ENCODE measurements around the gene IPO4.
"Not testable (repeated sequence)": the region's sequence is repeated elsewhere in the genome, so short reads cannot be mapped to it uniquely, and the experiment has no call there.

Gene IPO4, protein sequence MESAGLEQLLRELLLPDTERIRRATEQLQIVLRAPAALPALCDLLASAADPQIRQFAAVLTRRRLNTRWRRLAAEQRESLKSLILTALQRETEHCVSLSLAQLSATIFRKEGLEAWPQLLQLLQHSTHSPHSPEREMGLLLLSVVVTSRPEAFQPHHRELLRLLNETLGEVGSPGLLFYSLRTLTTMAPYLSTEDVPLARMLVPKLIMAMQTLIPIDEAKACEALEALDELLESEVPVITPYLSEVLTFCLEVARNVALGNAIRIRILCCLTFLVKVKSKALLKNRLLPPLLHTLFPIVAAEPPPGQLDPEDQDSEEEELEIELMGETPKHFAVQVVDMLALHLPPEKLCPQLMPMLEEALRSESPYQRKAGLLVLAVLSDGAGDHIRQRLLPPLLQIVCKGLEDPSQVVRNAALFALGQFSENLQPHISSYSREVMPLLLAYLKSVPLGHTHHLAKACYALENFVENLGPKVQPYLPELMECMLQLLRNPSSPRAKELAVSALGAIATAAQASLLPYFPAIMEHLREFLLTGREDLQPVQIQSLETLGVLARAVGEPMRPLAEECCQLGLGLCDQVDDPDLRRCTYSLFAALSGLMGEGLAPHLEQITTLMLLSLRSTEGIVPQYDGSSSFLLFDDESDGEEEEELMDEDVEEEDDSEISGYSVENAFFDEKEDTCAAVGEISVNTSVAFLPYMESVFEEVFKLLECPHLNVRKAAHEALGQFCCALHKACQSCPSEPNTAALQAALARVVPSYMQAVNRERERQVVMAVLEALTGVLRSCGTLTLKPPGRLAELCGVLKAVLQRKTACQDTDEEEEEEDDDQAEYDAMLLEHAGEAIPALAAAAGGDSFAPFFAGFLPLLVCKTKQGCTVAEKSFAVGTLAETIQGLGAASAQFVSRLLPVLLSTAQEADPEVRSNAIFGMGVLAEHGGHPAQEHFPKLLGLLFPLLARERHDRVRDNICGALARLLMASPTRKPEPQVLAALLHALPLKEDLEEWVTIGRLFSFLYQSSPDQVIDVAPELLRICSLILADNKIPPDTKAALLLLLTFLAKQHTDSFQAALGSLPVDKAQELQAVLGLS

DNA sequence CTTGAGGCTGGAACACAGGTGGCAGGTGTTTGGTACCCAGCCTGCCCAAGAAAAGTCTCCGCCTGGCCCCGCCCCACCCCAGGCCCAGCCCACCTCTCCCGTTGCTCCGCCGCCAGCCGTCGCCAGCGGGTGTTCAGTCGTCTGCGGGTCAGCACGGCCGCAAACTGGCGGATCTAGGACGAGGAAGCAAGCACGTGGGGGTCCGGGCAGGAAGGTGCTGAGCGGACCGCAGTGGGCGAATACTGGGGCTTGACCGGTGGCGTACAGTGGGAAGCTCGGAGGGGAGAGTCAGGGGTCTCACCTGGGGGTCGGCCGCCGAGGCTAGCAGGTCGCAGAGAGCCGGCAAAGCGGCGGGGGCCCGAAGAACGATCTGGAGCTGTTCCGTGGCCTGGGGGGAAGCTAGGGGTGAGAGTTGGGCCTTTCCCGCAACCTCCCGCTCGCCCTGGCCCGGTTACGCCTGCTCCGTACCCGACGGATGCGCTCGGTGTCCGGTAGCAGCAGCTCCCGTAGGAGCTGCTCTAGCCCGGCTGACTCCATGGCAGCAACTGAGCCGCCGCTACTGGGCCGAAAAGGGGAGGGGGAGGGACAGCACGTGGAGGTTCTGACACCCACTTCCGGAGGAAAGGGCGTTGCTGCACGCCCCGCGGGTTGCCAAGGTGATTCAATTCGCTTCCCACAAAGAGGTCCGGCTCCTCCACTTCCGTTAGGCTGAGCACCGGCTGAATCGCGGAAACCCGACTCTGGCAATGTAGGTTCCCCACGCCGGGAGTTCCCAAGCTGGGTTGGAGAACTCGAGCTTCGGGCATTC is at the start of gene IPO4:
TSS of gene IPO4 (minus strand) at position 566 of the 808 bp plus-strand sequence. CDS start at position 537, 29 bp downstream.
- peak; percentile 97 for DNase-seq

DNA sequence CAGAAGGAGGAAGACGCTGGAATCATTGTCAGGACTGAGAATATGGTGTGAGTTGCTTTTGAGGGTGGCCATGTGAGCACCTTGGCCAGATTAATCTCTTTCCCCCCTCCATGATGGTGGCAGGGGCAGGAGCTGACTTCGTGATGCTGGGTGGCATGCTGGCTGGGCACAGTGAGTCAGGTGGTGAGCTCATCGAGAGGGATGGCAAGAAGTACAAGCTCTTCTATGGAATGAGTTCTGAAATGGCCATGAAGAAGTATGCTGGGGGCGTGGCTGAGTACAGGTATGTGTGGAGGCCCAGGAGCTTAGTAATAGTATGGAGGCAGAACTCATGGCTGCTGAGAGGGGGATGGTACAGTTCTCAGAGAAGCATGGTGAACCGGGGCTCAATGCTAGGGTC is 49.5 kb upstream of the IPO4 start:
- DNase-seq, result no peak

DNA sequence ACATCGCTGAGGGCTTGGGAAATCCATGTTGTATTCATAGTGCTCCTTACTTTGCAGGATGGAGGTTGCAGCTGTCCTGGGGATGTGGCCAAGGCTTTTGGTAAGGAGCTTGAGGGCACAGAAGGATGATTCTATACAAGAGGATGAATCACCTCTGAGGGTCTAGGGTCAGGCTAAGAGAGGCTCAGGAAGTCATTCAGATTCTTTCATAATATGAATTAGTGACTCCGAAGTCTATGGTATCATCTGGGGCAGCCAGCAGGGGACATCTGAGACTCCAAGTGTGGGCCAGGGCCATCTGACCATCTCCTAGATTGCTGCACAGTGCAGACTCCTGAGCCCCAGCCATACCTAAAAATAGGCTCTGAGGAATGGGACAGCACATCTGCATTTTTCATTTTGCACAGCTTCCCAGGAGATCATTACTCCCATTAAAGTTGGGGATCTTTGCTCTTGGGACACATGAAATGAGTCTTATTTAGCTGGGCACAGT is 48.9 kb upstream of the IPO4 start:
- DNase-seq, result no peak

DNA sequence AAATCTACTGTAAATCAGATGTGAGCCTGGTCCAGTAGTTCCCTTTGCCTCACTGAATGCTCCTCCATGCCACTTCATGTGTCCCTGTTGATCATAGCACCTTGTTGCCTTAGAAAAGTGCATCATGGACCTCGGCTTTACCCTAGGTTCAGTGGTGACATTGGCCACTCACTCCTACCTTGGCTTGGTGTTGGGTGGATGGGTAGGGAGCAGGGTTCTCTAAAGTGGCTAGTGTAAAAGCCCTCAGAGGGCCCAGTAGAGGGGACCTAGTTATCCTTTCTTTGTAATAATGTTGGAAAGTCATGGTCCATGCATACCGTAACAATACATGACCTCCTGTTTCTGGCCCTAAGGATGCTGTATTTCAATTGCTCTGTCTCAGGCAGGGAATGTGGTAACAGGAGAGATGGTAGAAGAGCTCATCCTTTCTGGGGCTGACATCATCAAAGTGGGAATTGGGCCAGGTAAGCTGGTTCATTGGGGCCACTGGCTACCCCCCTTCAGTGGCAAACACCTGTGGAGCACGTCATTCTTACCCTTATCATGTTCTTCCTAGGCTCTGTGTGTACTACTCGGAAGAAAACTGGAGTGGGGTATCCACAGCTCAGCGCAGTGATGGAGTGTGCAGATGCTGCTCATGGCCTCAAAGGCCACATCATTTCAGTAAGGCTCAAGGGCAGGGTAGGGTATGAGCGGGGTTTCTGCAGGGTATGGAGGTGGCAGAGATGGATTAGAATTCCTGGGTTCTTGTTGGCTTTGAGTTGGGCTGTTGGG is 48.3 kb upstream of the IPO4 start:
- no peak for DNase-seq

DNA sequence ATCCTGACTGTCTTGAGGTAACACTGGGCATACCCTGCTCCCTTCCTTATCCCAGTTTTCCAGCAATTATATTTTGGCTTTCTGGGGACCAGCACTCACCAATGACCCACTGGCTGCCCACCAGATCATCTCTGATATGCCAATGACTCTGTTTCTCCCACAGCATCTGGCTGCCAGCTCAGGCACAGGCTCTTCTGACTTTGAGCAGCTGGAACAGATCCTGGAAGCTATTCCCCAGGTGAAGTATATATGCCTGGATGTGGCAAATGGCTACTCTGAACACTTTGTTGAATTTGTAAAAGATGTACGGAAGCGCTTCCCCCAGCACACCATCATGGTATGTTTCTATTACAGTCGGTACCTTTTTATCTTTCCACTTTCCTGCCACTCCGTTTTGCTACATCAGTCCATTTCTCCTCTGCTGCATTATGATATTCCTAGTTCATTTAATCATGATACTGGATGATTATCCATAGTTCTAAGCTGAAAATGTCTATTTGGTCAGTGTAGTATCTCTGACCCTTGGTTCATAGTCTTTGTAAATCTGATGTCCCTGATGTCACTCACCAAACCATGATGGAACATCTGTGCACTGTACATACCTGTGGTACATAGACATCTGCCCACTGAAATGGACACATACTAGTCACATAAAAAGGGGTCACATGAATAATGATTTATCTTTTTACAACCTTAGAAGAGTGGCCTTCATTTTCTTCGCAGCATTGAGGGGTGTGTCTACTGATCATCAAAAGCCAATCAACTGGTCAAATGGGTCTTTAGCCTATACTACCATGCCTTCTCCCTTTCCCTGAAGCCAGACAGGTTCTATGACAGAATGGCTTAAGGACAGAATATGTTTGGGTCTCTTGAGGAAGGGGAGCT is 47.4 kb upstream of the IPO4 start:
- no peak for DNase-seq

DNA sequence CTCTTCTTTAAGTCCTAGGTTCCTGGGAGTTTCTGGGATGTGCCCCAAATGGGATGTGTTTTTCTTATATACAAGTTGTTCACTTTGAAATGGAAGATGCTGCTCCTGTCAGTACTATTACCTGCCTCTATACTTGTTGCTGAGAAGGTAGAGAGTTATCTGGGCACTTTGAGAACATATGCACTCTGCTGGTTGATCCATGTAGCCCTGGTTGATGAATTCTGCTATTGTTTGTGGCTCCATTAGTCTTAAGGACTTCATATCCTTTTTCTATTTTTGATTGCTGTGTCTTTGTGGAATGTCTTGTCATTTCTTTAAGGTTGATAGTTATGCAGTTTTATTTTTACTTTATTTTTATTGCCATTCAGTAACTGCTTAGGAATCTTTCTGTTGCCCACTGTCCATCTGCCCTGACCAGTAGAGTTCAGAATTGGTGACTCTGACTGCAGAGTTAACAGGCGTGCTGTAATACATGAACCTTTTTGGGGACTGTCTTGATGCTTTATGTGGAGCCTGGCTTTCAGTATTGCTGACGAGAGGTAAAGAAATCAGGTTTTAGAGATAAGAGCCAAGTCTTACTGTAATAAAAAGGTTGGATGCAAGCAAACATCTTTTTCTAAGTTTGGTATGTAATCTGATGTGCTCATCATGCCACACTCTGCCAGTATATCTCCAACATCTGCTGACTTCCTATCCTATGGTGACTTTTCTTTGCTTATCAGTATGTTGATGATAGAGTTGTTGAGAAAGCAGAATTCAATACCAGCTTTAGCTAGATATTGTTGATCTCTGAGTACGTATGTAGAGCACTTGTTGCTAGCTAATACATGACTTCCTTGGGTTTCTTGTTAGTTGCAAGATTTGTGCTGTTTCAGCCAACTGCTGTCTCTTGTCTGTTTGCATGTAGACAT is 45.7 kb upstream of the IPO4 start:
- DNase-seq, result no peak

DNA sequence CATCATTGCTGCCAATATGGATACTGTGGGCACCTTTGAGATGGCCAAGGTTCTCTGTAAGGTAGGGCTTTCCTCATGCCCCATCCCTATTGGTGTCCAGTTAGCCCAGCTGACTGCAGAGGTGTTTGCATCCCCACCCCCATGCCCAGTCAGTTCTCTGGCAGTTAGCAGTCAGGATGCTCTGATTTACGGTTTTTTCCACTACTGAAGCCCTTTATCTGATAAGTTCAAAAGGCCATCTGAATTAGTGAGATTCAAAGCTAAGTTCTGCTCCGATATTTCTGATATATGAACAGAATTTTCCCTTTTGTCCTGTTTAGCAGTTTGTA is 44.9 kb upstream of the IPO4 start:
- DNase-seq, result no peak

DNA sequence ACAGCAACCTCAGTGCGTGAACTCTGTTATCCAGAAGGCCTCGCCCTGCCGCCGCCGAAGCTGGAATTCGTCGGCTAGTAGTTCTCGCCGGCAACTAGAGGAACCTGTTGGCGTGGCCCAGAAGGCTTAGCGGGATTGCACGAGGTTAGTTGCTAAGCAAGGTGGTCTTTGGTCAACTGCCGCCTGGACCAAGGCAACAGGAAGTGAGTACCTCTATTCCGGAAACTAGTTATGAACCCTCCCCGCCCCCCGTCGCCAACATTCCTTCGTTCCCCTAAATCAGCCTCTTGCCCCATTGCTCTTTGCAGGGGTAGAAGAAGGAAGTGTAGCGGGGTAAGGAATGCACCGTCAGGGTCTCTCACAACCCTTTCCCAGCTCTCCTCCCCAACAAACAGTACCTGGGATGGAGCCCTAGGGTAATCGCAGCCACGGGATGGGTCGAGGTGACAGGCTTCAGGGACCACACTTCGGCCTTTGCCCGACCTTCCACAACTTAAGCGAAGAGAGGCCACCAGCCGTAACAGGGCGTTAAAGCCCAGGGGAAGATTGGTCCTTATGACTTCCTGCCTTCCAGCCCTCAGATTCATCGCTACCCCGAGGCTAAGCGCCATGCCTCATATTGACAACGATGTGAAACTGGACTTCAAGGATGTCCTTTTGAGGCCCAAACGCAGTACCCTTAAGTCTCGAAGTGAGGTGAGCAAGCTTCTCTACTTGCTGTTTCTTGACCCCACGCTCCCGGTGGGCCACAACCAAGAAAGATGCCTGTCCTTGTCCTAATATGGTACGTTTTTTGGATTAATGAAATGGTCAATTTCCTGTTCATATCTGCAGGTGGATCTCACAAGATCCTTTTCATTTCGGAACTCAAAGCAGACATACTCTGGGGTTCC is 44.3 kb upstream of the IPO4 start, which contains the start of gene GMPR2:
TSS of gene GMPR2 (plus strand) at position 285 of the 893 bp plus-strand sequence. CDS start at position 610, 325 bp downstream.
- peak; percentile 72 for DNase-seq

DNA sequence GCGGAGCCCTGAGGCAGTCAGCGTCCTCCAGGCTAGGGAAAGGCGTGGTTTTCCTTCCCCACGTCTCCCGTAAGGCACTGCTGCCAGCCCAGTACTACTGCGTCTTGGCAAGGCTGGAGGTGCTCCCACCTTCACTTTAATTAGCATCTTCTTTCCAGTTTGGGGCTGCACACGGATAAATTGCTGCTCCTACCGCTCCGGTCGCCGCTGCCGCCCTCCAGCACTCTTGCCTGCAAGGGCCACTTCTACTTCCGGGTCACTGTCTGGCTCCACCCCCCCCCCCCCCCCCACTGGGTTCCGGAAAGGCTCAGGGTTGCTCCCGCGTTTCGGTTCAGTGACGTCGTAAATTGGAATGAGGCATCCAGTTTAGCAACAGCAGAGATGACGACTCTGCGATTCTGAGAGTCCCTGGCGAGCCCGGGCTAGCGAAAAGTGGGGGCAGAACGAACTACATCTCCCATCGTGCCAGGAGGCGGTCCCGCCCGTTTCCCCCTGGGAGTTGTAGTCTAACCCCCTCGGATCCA is 43.6 kb upstream of the IPO4 start, which contains the start of gene NEDD8:
TSS of gene NEDD8 (minus strand) at position 247 of the 524 bp plus-strand sequence. CDS start at position 147, 100 bp downstream.
- DNase-seq, result peak; percentile 90

DNA sequence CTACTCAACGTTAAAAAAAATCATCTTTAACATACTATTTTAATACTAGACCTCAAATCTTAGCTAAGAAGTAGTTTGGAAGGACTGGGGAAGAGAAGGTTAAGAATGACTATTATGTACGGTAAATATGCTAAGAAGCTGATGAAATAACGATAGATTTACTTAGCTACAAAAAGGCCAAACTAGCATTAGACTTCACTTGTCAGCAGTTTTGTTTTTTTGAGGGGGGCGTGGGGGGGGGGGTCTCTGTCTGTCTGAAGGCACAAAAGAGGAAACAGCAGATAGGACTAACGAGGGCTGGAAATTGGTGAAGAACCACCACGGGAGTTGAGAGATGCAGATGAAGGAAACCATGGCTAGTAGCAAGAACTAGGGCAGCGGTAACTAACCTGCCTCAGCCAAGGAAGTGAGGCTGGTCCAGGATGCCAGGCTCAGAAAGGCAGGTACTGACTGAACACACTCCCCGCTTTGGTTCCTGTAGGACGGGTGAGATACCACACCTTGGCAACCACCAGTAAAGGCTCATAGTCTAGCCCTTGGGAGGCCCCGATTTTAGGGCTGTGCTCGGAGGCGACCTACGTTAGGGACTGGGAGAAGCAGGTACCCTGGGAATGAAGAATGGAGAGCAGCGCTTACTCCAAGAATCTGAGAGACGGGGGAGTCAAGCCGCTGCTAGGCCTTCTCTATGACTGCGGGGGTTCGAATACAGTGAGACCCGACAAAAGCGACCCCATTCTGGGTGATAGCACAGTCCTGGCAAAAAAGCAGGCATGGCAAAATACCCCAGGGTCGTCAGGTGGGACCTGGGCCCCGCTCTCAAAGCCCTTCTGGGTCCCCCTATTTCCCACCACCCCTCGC is 42.9 kb upstream of the IPO4 start:
- DNase-seq, result no peak

DNA sequence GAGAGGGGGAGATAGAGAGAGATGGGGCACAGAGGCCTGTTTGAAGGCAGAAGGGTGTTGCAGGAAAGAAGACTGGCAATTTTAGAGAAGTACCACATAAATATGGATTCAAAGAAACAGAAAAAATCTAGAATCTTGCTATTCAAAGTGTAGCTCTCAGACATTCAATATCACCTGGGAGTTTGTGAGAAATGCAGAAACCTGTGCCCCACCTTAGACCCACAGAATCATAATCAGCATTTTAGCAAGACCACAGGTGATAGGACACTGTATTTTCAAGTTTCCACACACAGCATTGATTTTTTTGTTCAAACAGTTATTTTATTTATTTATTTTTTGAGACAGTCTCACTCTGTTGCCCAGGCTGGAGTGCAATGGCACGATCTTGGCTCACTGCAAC is 40.3 kb upstream of the IPO4 start:
- DNase-seq, result no peak

DNA sequence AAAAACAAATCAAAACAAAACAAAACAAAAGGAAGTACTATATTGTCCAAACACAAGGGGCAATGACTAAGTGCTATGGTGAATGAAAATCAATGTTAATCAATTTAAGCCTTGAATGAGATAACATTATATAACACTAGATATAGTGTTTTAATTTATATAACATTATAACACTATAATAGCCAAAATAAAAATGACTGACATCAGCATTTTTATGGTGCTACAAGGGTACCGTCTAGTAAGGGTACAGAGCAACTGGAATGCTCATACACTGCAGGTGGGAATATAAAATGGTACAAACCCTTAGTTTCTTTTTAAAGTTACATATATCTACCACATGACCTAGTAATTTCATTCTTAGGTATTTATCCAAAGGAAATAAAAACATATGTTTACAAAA is 37.9 kb upstream of the IPO4 start:
- DNase-seq, result no peak

DNA sequence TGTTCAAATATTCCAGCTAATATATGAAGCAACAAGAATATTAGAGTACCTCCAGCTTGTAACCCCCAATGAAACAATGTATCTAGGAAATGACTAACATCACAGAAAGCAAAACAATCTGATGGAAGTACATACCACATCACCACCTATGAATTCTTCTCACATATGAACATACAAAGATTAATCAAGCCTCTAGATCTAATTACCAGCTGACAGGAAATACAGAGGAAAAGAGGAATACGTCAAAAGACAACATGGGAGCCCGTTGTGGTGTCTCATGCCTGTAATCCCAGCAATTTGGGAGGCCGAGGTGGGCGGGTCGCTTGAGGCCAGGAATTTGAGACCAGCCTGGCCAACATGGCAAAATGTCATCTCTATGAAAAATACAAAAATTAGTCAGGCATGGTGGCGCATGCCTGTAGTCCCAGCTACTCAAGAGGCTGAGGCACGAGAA is 36.0 kb upstream of the IPO4 start:
- no peak for DNase-seq

DNA sequence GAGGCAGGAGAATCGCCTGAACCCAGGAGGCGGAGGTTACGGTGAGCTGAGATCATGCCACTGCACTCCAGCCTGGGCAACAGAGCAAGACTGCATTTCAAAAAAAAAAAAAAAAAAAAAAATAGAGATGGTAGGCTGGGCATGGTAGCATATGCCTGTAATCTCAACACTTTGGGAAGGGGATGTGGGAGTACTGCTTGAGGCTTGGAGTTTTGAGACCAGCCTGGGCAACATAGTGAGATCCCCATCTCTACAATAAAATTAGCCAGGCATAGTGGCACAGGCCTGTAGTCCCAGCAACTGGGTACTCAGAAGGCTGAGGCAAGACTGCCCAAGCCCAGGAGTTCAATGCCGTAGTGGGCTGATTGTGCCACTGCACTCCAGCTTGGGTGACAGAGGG is 34.4 kb upstream of the IPO4 start:
- not testable (repeated sequence) for DNase-seq

DNA sequence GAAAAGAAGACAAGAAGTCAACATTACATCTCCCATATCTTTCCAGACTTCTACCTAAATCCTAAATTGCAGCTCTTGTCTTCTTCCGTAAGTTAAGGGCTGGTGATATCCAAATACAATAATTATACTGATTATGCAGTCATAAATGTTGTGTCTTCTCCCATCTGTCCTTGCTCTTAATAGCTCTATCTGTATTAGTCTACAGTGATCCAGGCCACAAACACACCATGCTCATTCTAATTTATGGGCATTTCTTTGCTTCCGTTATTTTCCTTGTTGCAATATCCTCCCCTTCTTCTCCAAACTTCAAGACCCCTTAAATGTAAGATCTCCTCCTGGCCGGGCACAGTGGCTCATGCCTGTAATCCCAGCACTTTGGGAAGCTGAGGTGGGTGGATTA is 30.9 kb upstream of the IPO4 start:
- DNase-seq, result no peak

DNA sequence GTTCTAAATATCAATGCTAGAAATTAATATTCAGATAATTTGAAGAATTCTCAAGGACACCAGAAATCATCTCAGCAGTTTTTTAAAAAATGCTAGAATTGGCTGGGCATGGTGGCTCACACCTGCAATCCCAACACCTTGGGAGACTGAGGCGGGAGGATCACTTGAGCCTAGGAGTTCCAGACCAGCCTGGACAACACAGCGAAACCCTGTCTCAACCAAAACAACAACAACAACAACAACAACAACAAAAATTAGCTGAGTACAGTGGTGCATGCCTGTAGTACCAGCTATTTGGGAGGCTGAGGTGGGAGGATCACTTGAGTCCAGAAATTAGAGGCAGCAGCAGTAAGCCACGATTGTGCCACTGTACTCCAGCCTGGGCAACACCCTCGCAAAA is 30.5 kb upstream of the IPO4 start:
- DNase-seq, result no peak

DNA sequence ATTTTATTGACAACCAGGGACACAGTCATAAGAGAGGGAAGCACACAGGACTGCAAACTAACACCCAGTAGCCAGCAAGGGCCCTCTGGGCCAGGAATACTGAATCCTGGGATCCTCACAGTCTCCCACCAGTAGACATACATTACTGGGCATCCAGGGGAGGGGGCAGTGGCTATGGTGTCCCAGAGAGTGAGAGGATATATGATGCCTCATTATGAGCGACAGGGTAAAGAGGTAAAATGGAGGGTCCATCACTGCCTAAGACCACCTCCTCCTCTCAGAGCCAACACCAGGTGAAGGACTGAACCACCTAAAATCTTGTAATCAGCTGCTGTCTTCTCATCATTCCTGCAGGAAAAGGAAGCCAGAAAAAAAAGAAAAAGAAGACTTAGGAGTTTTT is 28.3 kb upstream of the IPO4 start:
- DNase-seq, result not testable (repeated sequence)

All from NCI-H1694 (cell line).